ENCODE data around the gene SYT2.

GRCh38 chr1:202703191-202703590 lies 7.1 kb downstream of the SYT2 start:
- TF ChIP-seq ZNF441 (CRISPR knock-in tag; IDR thresholded peaks at IDR 0.05; ENCODE audit: borderline replicate concordance) (no peak), POLR2A (IDR thresholded peaks at IDR 0.05; ENCODE audit: insufficient read depth in 1 of 2, low read depth in 2 of 2, low read length in 2 of 2) (no peak), CTCF (CRISPR knock-in tag; IDR thresholded peaks at IDR 0.05) (no peak), CEBPB (IDR thresholded peaks at IDR 0.05; ENCODE audit: borderline replicate concordance, low read depth, low read length) (no peak), ZBED4 (CRISPR knock-in tag; IDR thresholded peaks at IDR 0.05; ENCODE audit: borderline replicate concordance) (no peak), NR1H2 (CRISPR knock-in tag; IDR thresholded peaks at IDR 0.05; ENCODE audit: borderline replicate concordance, low read depth) (no peak), ZSCAN20 (CRISPR knock-in tag; IDR thresholded peaks at IDR 0.05; ENCODE audit: borderline replicate concordance) (no peak), SKIL (CRISPR knock-in tag; IDR thresholded peaks at IDR 0.05; ENCODE audit: borderline replicate concordance) (no peak), DDIT3 (CRISPR knock-in tag; IDR thresholded peaks at IDR 0.05) (no peak), ZNF3 (CRISPR knock-in tag; IDR thresholded peaks at IDR 0.05) (no peak), CREM (IDR thresholded peaks at IDR 0.05) (no peak), CREM (CRISPR knock-in tag; IDR thresholded peaks at IDR 0.05) (no peak), ATF3 (CRISPR knock-in tag; IDR thresholded peaks at IDR 0.05) (no peak)
